ENCODE results near the gene AGXT.

Gene AGXT

GRCh38 chr2:240902615-240903041, 34.0 kb downstream of the AGXT start:
- no peaks in the 10 kb centered on the region for H4K20me1 ChIP-seq (ENCODE audit: insufficient read depth, low read length)
- no peaks in the 10 kb centered on the region for H3K79me2 ChIP-seq (ENCODE audit: insufficient read depth, low read length)
- no peaks in the 10 kb centered on the region for H3K4me1 ChIP-seq (ENCODE audit: insufficient read depth, low read length, severe bottlenecking)
- no peak overlapping the region for H3K4me2 ChIP-seq (ENCODE audit: low read length)
- no peak overlapping the region for H2AFZ ChIP-seq (ENCODE audit: low read length)
- no peaks in the 10 kb centered on the region for H3K9me3 ChIP-seq (ENCODE audit: low read length)
- H3F3A ChIP-seq (ENCODE audit: insufficient read depth, low read length), result no peaks in the 10 kb centered on the region
- H3K36me3 ChIP-seq (ENCODE audit: insufficient read depth, low read length), result no peaks in the 10 kb centered on the region
- no peak overlapping the region for H3K27ac ChIP-seq (ENCODE audit: low read depth, low read length, poor library complexity, severe bottlenecking)
- no peak overlapping the region for H3K9ac ChIP-seq (ENCODE audit: low read length)
- TF ChIP-seq CTCF (IDR thresholded peaks at IDR 0.05; ENCODE audit: low read length) (no peak), EZH2 (IDR thresholded peaks at IDR 0.05; ENCODE audit: borderline replicate concordance, low read length) (no peak)
- H3K27me3 ChIP-seq (ENCODE audit: insufficient read depth, low read length), result 0 out of 2 replicates have a peak, but pooled peaks cover 5% of the 10 kb centered on the region
- H3K4me3 ChIP-seq (ENCODE audit: low read depth, low read length, poor library complexity, severe bottlenecking), result no peak overlapping the region
- H3K9me2 ChIP-seq (ENCODE audit: low read depth, low read length), result no peaks in the 10 kb centered on the region

- no peak overlapping the region for H3K27ac ChIP-seq (ENCODE audit: low read depth, low read length, poor library complexity, severe bottlenecking)
- no peak overlapping the region for H2AFZ ChIP-seq (ENCODE audit: low read length)
- H3K4me1 ChIP-seq (ENCODE audit: insufficient read depth, low read length, severe bottlenecking), result no peaks in the 10 kb centered on the region
- H3K36me3 ChIP-seq (ENCODE audit: insufficient read depth, low read length), result no peaks in the 10 kb centered on the region
- no peaks in the 10 kb centered on the region for H3F3A ChIP-seq (ENCODE audit: insufficient read depth, low read length)
- H3K4me2 ChIP-seq (ENCODE audit: low read length), result no peak overlapping the region
- no peak overlapping the region for H3K4me3 ChIP-seq (ENCODE audit: low read depth, low read length, poor library complexity, severe bottlenecking)
- no peaks in the 10 kb centered on the region for H3K9me2 ChIP-seq (ENCODE audit: low read depth, low read length)
- H3K9ac ChIP-seq (ENCODE audit: low read length), result no peak overlapping the region
- H3K9me3 ChIP-seq (ENCODE audit: low read length), result no peaks in the 10 kb centered on the region
- H3K27me3 ChIP-seq (ENCODE audit: insufficient read depth, low read length), result 0 out of 2 replicates have a peak, but pooled peaks cover 5% of the 10 kb centered on the region
- H4K20me1 ChIP-seq (ENCODE audit: insufficient read depth, low read length), result no peaks in the 10 kb centered on the region
- H3K79me2 ChIP-seq (ENCODE audit: insufficient read depth, low read length), result no peaks in the 10 kb centered on the region
- TF ChIP-seq CTCF (IDR thresholded peaks at IDR 0.05; ENCODE audit: low read length) (no peak), EZH2 (IDR thresholded peaks at IDR 0.05; ENCODE audit: borderline replicate concordance, low read length) (no peak)
These were observed 34.8 kb downstream of the AGXT start for GRCh38 chr2:240903191-240904060.

- Histone ChIP-seq H3K27me3 (ENCODE audit: insufficient read depth, low read length) (0 out of 2 replicates have a peak, but pooled peaks cover 5% of the 10 kb centered on the region), H3K9ac (ENCODE audit: low read length) (no peak overlapping the region), H3K4me2 (ENCODE audit: low read length) (no peak overlapping the region), H2AFZ (ENCODE audit: low read length) (no peak overlapping the region), H3K4me1 (ENCODE audit: insufficient read depth, low read length, severe bottlenecking) (no peaks in the 10 kb centered on the region), H3K79me2 (ENCODE audit: insufficient read depth, low read length) (no peaks in the 10 kb centered on the region), H3K36me3 (ENCODE audit: insufficient read depth, low read length) (no peaks in the 10 kb centered on the region), H3K27ac (ENCODE audit: low read depth, low read length, poor library complexity, severe bottlenecking) (no peak overlapping the region), H3K4me3 (ENCODE audit: low read depth, low read length, poor library complexity, severe bottlenecking) (no peak overlapping the region), H3K9me2 (ENCODE audit: low read depth, low read length) (no peaks in the 10 kb centered on the region), H3F3A (ENCODE audit: insufficient read depth, low read length) (no peaks in the 10 kb centered on the region), H4K20me1 (ENCODE audit: insufficient read depth, low read length) (no peaks in the 10 kb centered on the region), H3K9me3 (ENCODE audit: low read length) (no peaks in the 10 kb centered on the region)
- TF ChIP-seq CTCF (IDR thresholded peaks at IDR 0.05; ENCODE audit: low read length), result no peak
These were observed 35.9 kb downstream of the AGXT start for GRCh38 chr2:240904216-240905175.

Measured in OCI-LY1 (cell line).